Stimulated activated CD4-positive, alpha-beta T cell treated with anti-CD3 and anti-CD28 coated beads, TNF-alpha, amount 100 ng/mL, for 24 hours (primary cell): ENCODE measurements around the gene VKORC1.

Experiments
- DNase-seq, 3 experiments: peaks; one replicate each; pipeline ENCODE4 v3.0.0-alpha.2; 2020; ENCODE audit warnings: low read depth in 3 of 3

The VKORC1 gene

DNA sequence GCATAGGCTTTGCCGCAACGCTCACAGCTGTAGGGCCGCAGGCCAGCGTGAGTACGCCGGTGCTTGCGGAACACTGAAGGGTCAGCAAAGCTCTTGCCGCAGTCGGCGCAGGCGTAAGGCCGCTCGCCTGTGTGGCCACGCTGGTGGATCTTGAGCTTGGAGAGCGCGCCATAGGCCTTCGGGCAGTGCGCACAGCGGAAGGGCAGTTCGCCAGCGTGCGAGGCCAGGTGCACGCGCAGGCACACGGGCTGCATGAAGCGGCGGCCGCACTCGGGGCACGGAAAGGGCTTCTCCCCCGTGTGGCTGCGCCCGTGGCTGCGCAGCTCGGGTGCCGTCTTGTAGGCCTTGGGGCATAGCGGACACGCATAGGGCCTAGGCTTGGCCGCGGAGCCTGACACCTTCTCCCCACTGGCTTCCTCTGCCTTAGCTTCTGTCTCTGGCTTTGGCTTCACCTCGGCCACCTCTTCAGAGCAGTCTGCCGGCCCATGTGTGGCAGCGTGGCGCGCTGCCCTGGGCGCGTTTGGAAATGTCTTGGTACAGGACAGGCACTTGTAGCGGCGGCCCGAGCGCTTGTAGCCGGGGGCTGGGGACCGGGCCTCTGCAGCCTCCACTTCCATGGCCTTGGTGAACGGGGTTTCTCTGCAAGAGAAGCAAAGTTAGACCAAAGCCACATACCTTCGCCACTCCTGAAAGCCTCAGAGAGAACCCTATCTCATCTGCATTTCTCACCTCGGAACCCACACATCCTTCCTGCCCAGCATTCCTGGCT lies 30.6 kb downstream of the VKORC1 start:
- no peak for DNase-seq

DNA sequence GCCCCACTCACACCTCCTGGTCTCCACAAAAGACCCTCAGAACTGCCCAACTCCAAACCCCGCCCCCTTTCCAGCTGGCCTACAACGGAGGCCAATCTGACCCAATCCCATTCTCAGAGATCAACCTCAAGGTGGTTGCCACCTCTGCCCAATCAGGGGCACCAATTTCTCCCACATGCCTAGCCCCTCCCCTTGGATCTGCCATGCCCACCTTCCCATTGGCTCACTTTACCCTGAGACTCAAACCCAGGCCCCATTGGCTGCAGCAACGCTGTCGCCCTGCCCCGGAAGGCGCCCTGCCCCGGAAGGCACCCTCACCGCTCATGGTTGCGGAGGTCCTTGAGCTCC lies 31.1 kb downstream of the VKORC1 start:
- DNase-seq: no peak

DNA sequence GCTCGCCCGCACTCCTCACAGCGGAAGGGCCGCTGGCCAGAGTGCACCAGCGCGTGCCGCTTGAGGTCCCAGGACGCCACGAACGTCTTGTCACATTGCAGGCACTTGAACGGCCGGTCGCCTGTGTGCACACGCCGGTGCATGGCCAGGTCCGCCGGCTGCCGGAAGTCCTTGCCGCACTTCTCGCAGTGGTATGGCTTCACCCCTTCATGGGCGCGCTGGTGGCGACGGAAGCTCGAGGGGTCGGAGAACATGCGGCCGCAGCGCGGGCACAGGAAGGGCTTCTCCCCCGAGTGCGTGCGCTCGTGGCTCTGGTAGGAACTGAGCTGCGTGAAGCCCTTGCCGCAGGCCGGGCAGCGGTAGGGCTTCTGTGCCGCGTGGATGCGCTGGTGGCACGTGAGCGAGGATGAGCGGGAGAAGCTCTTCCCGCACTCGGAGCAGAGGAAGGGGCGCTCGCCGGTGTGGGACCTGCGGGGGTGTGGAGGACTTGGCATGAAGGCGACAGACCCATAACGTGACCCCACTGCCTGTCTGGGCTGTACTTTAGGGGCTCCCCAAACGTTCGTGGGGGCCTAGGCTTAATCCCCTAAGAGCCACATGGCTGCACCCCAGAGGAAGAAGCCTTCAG lies 32.7 kb downstream of the VKORC1 start:
- DNase-seq: no peak

DNA sequence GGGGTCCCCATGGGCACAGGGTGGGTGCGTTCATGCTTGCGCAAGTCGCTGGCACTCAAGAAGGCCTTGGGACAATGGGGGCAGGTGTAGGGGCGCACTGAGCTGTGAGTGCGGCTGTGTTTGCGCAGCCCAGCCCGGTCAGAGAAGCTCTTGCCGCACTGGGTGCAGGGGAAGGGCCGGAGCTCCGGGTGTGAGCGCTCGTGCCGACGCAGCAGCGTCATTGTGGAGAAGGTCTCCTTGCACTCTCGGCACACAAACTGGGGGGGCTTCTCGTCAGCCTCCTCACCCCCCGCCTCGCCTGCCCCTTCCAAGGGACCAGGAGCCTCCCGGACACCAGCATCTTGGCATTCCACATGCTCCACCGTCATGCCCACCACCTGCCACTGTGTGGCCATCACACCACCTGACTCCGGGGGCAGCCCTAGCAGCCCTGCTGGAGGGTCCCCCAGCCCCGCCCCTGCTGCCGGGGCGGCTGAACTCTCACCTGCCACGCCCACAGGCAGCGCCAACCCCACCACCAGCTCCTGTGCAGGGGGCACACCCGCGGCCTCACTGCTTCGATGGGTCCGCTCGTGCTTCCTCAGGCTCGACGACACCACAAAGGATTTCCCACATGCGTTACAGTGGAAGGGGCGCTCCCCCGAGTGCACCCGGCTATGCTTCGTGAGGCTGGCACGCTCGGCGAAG lies 33.3 kb downstream of the VKORC1 start:
- DNase-seq: no peak

DNA sequence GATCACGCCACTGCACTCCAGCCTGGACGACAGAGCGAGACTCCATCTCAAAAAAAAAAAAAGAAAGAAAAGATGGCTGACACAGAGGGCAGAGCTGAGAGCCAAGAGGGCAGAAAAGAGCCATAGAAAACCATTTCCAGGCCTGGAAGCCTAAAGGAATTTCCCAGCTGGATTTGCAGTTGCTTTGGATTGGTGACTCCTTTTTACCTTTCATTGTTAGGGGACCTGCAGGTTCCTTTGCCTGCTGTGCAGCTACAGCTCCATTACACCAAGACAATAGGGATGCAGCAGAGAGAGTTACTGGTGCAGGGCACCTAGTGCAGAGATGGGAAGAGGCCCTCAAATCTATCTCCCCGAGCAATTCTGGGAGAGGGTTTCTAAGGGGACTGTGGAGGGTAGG lies 39.0 kb downstream of the VKORC1 start:
- no peak for DNase-seq

DNA sequence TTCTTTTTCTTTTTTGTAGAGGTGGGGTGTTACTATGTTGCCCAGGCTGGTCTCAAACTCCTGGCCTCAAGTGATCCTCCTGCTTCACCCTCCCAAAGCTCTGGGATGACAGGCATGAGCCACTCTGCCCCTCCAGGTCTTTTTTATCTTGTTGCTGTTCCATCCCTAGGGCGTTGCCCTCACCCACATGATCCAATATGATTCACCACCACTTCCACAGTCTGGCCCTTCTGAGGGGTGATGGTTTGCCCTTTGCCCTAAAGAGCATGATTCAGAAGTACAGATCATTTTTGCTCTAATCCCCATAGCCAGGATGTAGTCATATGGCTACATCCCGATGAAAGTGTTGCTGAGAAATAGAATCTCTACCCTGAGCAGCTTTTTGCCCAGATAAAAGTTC lies 42.5 kb downstream of the VKORC1 start:
- no peak for DNase-seq

DNA sequence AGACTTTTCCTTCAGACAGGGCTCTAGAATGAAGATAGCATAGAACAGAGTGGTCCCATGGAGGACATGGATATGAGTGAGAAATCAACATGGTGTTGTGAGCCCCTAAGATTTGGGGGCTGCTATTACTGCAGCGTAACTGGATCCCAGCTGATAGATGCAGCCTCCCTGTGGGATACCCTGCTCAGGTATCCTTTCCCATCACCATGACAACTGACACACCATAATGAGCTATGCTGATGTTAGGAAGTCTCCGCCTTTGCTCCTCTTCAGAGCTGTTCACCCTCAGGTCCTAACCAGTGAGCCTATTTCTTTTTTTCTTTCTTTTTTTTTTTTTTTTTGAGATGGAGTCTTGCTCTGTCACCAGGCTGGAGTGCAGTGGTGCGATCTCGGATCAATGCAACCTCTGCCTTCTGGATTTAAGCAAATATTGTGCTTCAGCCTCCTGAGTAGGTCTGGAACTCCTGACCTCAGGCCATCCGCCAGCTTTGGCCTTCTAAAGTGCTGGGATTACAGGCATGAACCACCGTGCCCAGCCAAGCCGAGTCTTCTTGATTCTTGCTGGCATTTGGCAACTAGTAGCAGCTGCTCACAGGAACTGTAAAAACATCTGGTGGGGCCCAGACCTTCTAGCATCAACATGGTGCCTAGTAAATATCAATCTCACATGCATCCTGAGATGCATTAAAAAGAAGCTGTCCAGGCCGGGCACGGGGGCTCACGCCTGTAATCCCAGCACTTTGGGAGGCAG lies 44.1 kb downstream of the VKORC1 start:
- no peak for DNase-seq

DNA sequence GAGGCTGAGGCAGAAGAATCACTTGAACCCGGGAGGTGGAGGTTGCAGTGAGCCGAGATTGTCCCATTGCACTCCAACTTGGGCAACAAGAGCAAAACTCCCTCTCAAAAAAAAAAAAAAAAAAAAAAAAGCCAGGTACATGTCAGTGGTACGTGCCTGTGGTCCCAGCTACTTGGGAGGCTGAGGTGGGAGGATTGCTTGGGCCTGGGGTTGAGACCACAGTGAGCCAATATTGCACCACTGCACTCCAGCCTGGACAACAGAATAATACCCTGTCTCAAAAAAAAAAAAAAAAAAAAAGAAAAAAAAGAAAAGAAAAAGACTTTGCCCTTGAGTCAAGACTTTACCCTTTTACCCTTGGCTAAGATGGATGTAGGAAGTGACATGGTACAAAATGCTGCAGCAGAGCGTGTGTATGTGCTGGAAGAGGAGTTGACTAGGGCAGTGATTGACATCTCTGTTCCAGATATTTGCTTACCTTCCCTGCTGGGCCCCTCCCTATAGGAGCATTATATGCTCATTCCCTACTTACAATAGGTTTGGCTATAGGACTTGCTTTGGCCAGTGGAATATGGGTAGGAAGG lies 50.6 kb downstream of the VKORC1 start:
- no peak for DNase-seq

DNA sequence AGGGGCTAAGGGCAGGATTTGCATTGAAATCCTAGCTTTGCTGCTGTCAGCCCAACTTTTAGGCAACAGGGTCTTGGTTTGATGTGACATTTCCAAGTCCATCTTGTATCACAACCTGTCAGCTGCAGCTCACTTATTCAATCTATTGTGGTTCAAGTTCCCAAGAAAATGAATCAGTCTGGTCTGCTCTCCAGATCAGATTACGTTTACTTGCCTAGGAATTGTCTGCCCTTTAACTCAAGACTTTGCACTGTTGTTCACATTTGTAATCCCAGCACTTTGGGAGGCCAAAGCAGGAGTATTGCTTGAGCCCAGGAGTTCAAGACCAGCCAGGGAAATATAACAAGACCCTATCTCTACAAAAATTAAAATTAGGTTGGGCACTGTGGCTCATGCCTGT lies 51.2 kb downstream of the VKORC1 start:
- DNase-seq: no peak

DNA sequence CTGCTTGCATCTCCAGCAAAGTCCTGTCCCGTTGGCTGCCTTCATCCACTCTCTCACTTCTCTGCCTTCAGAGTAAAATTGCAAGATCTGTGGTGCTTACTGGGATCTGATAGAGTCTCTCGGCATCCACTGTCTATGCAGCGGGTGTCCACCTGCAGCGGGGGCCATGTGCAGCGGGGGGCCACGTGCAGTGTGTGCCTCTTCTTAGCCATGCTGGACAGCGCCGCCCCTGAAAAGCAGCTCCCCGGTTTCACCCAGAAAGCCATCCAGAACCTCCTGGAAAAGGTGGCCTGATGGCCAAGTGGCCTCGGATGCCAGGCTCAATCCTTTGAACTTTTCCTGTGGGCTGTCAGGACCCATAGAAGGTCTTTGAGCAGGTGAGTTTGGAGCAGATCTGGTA lies 51.7 kb downstream of the VKORC1 start:
- DNase-seq: no peak
